GM21737 (cell line): ENCODE measurements around the gene FMO4.
"Not testable (repeated sequence)": the region's sequence is repeated elsewhere in the genome, so short reads cannot be mapped to it uniquely, and the experiment has no call there.

Source experiments
- ATAC-seq: cut with Tn5 transposase; IDR thresholded peaks from one replicate; pipeline ENCODE4 v1.9.1; 2021; ENCODE audit warnings: mild to moderate bottlenecking, moderate library complexity; ENCODE audit not compliant: unreplicated experiment

FMO4 gene

GRCh38 chr1:171381866-171382210 is 67.9 kb downstream of the FMO4 start:
- no peak for ATAC-seq

- no peak for ATAC-seq
These were observed 70.5 kb downstream of the FMO4 start for GRCh38 chr1:171384496-171384895.

DNA sequence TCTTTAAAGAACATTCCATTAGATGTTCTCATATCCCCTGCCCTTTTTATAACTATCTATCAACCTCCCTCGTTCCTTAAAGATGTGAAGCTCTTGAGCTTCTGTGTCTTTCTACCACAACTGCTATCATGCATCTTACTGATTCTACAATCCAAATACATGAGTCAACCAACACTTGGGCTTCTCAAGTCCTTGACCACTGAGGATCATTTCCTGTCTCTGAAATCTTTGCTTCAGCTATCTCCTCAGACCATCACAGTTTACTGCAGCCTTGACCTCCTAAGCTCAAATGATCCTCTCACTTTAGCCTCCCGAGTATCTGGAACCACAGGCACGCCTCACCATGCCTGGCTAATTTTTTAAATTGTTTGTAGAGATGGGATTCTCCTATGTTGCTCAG is 75.2 kb downstream of the FMO4 start:
- ATAC-seq = no peak

DNA sequence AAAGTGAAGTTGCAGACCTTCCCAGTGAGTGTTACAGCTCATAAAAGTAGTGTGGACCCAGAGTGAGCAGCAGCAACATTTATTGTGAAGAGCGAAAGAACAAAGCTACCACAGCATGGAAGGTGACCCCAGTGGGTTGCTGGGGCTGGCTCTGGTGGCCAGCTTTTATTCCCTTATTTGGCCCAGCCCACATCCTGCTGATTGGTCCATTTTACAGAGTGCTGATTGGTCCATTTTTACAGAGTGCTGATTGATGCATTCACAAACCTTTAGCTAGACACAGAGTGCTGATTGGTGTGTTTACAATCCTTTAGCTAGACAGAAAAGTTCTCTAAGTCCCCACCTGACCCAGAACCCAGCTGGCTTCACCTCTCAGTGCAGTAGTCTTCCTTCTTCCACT is 76.8 kb downstream of the FMO4 start:
- not testable (repeated sequence) for ATAC-seq
